Central memory CD4-positive, alpha-beta T cell (primary cell): Measurements from ENCODE around the gene CSDE1.
"Not testable (repeated sequence)": the region's sequence is repeated elsewhere in the genome, so short reads cannot be mapped to it uniquely, and the experiment has no call there.

Source experiments
- DNase-seq: peaks from one replicate; pipeline ENCODE4 v3.0.0; 2022
- total RNA-seq, 3 experiments: gene quantifications; one replicate each; lab custom pipeline; 2026; lab: John Stamatoyannopoulos, UW

The CSDE1 gene
- total RNA-seq: 787 to 966 (median 962) reads per million in 3 experiments

- DNase-seq: peak; percentile 96
Measured at GRCh38 chr1:114757455-114758255, at the start of gene CSDE1. Gene CSDE1 (minus strand): TSS chr1:114757984. CDS start chr1:114739890, 18,094 bp downstream.

- DNase-seq: not testable (repeated sequence)
Measured at GRCh38 chr1:114804449-114804848, 46.7 kb upstream of the CSDE1 start.

- DNase-seq: no peak
Measured at GRCh38 chr1:114803001-114803400, 45.2 kb upstream of the CSDE1 start.

- DNase-seq: no peak
Measured at GRCh38 chr1:114794038-114794437, 36.3 kb upstream of the CSDE1 start.

- DNase-seq: not testable (repeated sequence)
Measured at GRCh38 chr1:114790581-114790980, 32.8 kb upstream of the CSDE1 start.

- DNase-seq: not testable (repeated sequence)
Measured at GRCh38 chr1:114786440-114786839, 28.7 kb upstream of the CSDE1 start.

GRCh38 chr1:114782476-114782875 lies 24.7 kb upstream of the CSDE1 start:
- no peak for DNase-seq

GRCh38 chr1:114780344-114781226 lies 22.8 kb upstream of the CSDE1 start, which contains the start of gene SIKE1:
Gene SIKE1 (minus strand): TSS chr1:114780685. CDS start chr1:114780607, 78 bp downstream.
- peak; percentile 97 for DNase-seq

GRCh38 chr1:114779722-114780121 lies 21.9 kb upstream of the CSDE1 start:
- DNase-seq: no peak

- not testable (repeated sequence) for DNase-seq
Measured at GRCh38 chr1:114776726-114777125, 18.9 kb upstream of the CSDE1 start.

GRCh38 chr1:114771992-114772391 lies 14.2 kb upstream of the CSDE1 start:
- DNase-seq: no peak

GRCh38 chr1:114770989-114771388 lies 13.2 kb upstream of the CSDE1 start:
- no peak for DNase-seq

- DNase-seq: no peak
Measured at GRCh38 chr1:114764689-114765088, 6.9 kb upstream of the CSDE1 start.

GRCh38 chr1:114758256-114758832 lies 560 bp upstream of the CSDE1 start:
- no peak for DNase-seq

- DNase-seq: no peak
Measured at GRCh38 chr1:114756949-114757454, 782 bp downstream of the CSDE1 start.

GRCh38 chr1:114756009-114756892 lies 1.5 kb downstream of the CSDE1 start:
- DNase-seq: no peak

GRCh38 chr1:114755006-114755931 lies 2.5 kb downstream of the CSDE1 start:
- DNase-seq: no peak

GRCh38 chr1:114753702-114754101 lies 4.1 kb downstream of the CSDE1 start:
- DNase-seq: not testable (repeated sequence)

- no peak for DNase-seq
Measured at GRCh38 chr1:114753143-114753542, 4.6 kb downstream of the CSDE1 start.

GRCh38 chr1:114750780-114751179 lies 7.0 kb downstream of the CSDE1 start:
- DNase-seq: no peak

- DNase-seq: no peak
Measured at GRCh38 chr1:114749835-114750234, 7.9 kb downstream of the CSDE1 start.
